ENCODE data around the gene LIN28B.

LIN28B gene

GRCh38 chr6:105109955-105110895, 153.3 kb downstream of the LIN28B start:
- DNase-seq (ENCODE audit: low spot score) = no peak

GRCh38 chr6:105111105-105111504, 154.2 kb downstream of the LIN28B start:
- no peak for DNase-seq (ENCODE audit: low spot score)

GRCh38 chr6:105111871-105112270, 155.0 kb downstream of the LIN28B start:
- no peak for DNase-seq (ENCODE audit: low spot score)

- DNase-seq (ENCODE audit: low spot score) = no peak
Observed at GRCh38 chr6:105112577-105112976, 155.7 kb downstream of the LIN28B start.

- DNase-seq (ENCODE audit: low spot score) = no peak
Observed at GRCh38 chr6:105113422-105113821, 156.5 kb downstream of the LIN28B start.

GRCh38 chr6:105116150-105116549, 159.2 kb downstream of the LIN28B start:
- DNase-seq (ENCODE audit: low spot score) = no peak

GRCh38 chr6:105120570-105120969, 163.7 kb downstream of the LIN28B start:
- DNase-seq (ENCODE audit: low spot score) = no peak

GRCh38 chr6:105121981-105122380, 165.1 kb downstream of the LIN28B start:
- DNase-seq (ENCODE audit: low spot score) = no peak

GRCh38 chr6:105122717-105123116, 165.8 kb downstream of the LIN28B start:
- DNase-seq (ENCODE audit: low spot score) = no peak
